ENCODE data around the gene TMED6. TPM values are rescaled to one million over a fixed set of nuclear protein-coding genes. Genes with fewer than 3 reads are reported as not detected.

The TMED6 gene
- polyA plus RNA-seq, 4 donors: 4.5 to 5.7 (median 5.6) TPM; not detected in 1

DNA sequence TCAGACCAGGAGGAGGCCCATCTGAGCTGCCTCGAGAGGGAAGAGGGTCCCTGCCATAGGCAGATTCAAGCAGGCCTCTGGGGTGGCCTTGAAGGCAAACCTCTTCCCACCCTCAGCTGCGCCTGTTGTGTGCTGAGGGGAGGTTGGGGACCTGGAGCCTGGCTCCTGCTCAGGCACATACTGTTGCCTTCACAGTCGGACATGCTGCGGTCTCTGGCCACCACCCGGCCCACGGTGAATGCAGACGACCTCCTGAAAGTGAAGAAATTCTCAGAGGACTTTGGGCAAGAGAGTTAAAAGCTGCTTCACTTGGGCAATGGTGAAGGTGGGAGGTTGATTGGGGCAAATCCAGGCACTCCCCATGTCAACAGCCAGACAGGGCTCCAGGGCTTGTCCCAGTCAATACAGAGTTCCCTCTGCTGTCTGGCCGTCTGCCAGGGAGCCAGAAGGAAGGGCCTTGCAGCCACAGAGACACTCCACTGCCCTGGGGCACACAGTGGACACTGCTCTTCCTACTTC lies 27.5 kb downstream of the TMED6 start:
- FAIRE-seq: no peak
- Histone ChIP-seq H3K27ac (ENCODE audit: low read depth in 1 of 3, low read length in 2 of 3) (no peak overlapping the region), H3K9me3 (ENCODE audit: control insufficient read depth in 2 of 2, insufficient read depth in 1 of 2, low read depth in 1 of 2, low read length in 1 of 2) (no peaks in the 10 kb centered on the region), H3K36me3 (ENCODE audit: control insufficient read depth in 3 of 3, insufficient read depth in 2 of 3, low read depth in 1 of 3, low read length in 3 of 3) (peaks cover 27 to 93% (median 36%) of the 10 kb centered on the region in 3 donors), H3K4me3 (ENCODE audit: low read depth in 1 of 3, low read length in 3 of 3) (no peak overlapping the region), H3K4me1 (ENCODE audit: control insufficient read depth in 3 of 3, insufficient read depth in 2 of 3, low read depth in 1 of 3, low read length in 2 of 3) (peaks cover 6 to 39% (median 9%) of the 10 kb centered on the region in 3 donors), H3K27me3 (ENCODE audit: control insufficient read depth in 3 of 3, insufficient read depth in 3 of 3, low read length in 3 of 3) (no peaks in the 10 kb centered on the region)
- WGBS, 3 donors: 63 to 71% (median 65%) methylated on average over 8 of the region's 8 CpGs
- DNase-seq: peak in 1 of 2 donors; percentile 61

GRCh38 chr16:69323415-69323814 lies 28.2 kb downstream of the TMED6 start:
- Histone ChIP-seq H3K4me1 (ENCODE audit: control insufficient read depth in 3 of 3, insufficient read depth in 2 of 3, low read depth in 1 of 3, low read length in 2 of 3) (peaks cover 2 to 32% (median 9%) of the 10 kb centered on the region in 3 donors), H3K36me3 (ENCODE audit: control insufficient read depth in 3 of 3, insufficient read depth in 2 of 3, low read depth in 1 of 3, low read length in 3 of 3) (peaks cover 30 to 94% (median 38%) of the 10 kb centered on the region in 3 donors), H3K27me3 (ENCODE audit: control insufficient read depth in 3 of 3, insufficient read depth in 3 of 3, low read length in 3 of 3) (no peaks in the 10 kb centered on the region), H3K9me3 (ENCODE audit: control insufficient read depth in 2 of 2, insufficient read depth in 1 of 2, low read depth in 1 of 2, low read length in 1 of 2) (no peaks in the 10 kb centered on the region), H3K27ac (ENCODE audit: low read depth in 1 of 3, low read length in 2 of 3) (no peak overlapping the region), H3K4me3 (ENCODE audit: low read depth in 1 of 3, low read length in 3 of 3) (no peak overlapping the region)
- no peak for DNase-seq
- FAIRE-seq: no peak
- whole genome bisulfite sequencing, 3 donors: 89 to 93% (median 93%) methylated on average over 14 of the region's 14 CpGs

GRCh38 chr16:69322343-69322742 lies 29.2 kb downstream of the TMED6 start:
- FAIRE-seq: no peak
- Histone ChIP-seq H3K9me3 (ENCODE audit: control insufficient read depth in 2 of 2, insufficient read depth in 1 of 2, low read depth in 1 of 2, low read length in 1 of 2) (no peaks in the 10 kb centered on the region), H3K36me3 (ENCODE audit: control insufficient read depth in 3 of 3, insufficient read depth in 2 of 3, low read depth in 1 of 3, low read length in 3 of 3) (peaks cover 31 to 93% (median 38%) of the 10 kb centered on the region in 3 donors), H3K27ac (ENCODE audit: low read depth in 1 of 3, low read length in 2 of 3) (no peak overlapping the region), H3K27me3 (ENCODE audit: control insufficient read depth in 3 of 3, insufficient read depth in 3 of 3, low read length in 3 of 3) (no peaks in the 10 kb centered on the region), H3K4me3 (ENCODE audit: low read depth in 1 of 3, low read length in 3 of 3) (no peak overlapping the region), H3K4me1 (ENCODE audit: control insufficient read depth in 3 of 3, insufficient read depth in 2 of 3, low read depth in 1 of 3, low read length in 2 of 3) (peaks cover under 1 to 25% (median 6%) of the 10 kb centered on the region in 3 donors)
- DNase-seq: no peak
- 89 to 94% (median 92%) methylated on average over 7 of the region's 7 CpGs for WGBS, 3 donors

DNA sequence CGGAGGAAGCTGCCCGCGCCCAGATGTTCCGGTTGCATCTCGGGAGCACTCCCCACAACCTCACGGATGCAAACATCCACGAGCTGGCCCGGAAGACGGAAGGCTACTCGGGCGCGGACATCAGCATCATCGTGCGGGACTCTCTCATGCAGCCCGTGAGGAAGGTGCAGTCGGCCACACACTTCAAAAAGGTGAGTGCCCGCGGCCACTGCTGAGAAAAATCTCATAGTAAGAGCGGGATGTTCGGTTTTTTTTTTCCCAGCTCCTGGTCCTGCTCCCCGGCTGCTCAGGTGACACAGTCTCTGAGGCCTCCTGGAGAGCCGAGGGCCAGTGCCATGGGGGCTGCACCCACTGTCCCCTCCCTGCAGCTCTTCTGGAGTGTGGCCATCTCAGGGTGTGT lies 30.5 kb downstream of the TMED6 start:
- 92 to 93% (median 93%) methylated on average over 22 of the region's 22 CpGs for WGBS, 3 donors
- Histone ChIP-seq H3K27me3 (ENCODE audit: control insufficient read depth in 3 of 3, insufficient read depth in 3 of 3, low read length in 3 of 3) (no peaks in the 10 kb centered on the region), H3K4me1 (ENCODE audit: control insufficient read depth in 3 of 3, insufficient read depth in 2 of 3, low read depth in 1 of 3, low read length in 2 of 3) (peaks cover 0 to 12% (median 5%) of the 10 kb centered on the region in 3 donors), H3K9me3 (ENCODE audit: control insufficient read depth in 2 of 2, insufficient read depth in 1 of 2, low read depth in 1 of 2, low read length in 1 of 2) (no peaks in the 10 kb centered on the region), H3K4me3 (ENCODE audit: low read depth in 1 of 3, low read length in 3 of 3) (no peak overlapping the region), H3K36me3 (ENCODE audit: control insufficient read depth in 3 of 3, insufficient read depth in 2 of 3, low read depth in 1 of 3, low read length in 3 of 3) (peaks cover 35 to 97% (median 42%) of the 10 kb centered on the region in 3 donors), H3K27ac (ENCODE audit: low read depth in 1 of 3, low read length in 2 of 3) (no peak overlapping the region)
- FAIRE-seq (no peak), DNase-seq (no peak)

- 89 to 92% (median 92%) methylated on average over 13 of the region's 13 CpGs for WGBS, 3 donors
- DNase-seq: no peak
- Histone ChIP-seq H3K27me3 (ENCODE audit: control insufficient read depth in 3 of 3, insufficient read depth in 3 of 3, low read length in 3 of 3) (no peaks in the 10 kb centered on the region), H3K4me3 (ENCODE audit: low read depth in 1 of 3, low read length in 3 of 3) (no peak overlapping the region), H3K4me1 (ENCODE audit: control insufficient read depth in 3 of 3, insufficient read depth in 2 of 3, low read depth in 1 of 3, low read length in 2 of 3) (peaks cover 0 to 9% (median under 1%) of the 10 kb centered on the region in 3 donors), H3K9me3 (ENCODE audit: control insufficient read depth in 2 of 2, insufficient read depth in 1 of 2, low read depth in 1 of 2, low read length in 1 of 2) (no peaks in the 10 kb centered on the region), H3K36me3 (ENCODE audit: control insufficient read depth in 3 of 3, insufficient read depth in 2 of 3, low read depth in 1 of 3, low read length in 3 of 3) (peaks cover 36 to 97% (median 46%) of the 10 kb centered on the region in 3 donors), H3K27ac (ENCODE audit: low read depth in 1 of 3, low read length in 2 of 3) (no peak overlapping the region)
- FAIRE-seq: no peak
These were observed 30.9 kb downstream of the TMED6 start for GRCh38 chr16:69320740-69321073.

GRCh38 chr16:69319826-69320739 lies 31.5 kb downstream of the TMED6 start:
- peaks cover 35 to 97% (median 46%) of the 10 kb centered on the region in 3 donors for H3K36me3 ChIP-seq (ENCODE audit: control insufficient read depth in 3 of 3, insufficient read depth in 2 of 3, low read depth in 1 of 3, low read length in 3 of 3)
- FAIRE-seq (no peak), DNase-seq (no peak)
- H3K4me3 ChIP-seq (ENCODE audit: low read depth in 1 of 3, low read length in 3 of 3): no peak overlapping the region
- H3K9me3 ChIP-seq (ENCODE audit: control insufficient read depth in 2 of 2, insufficient read depth in 1 of 2, low read depth in 1 of 2, low read length in 1 of 2): no peaks in the 10 kb centered on the region
- H3K27ac ChIP-seq (ENCODE audit: low read depth in 1 of 3, low read length in 2 of 3): no peak overlapping the region
- peaks cover 0 to 7% (median 0%) of the 10 kb centered on the region in 3 donors for H3K4me1 ChIP-seq (ENCODE audit: control insufficient read depth in 3 of 3, insufficient read depth in 2 of 3, low read depth in 1 of 3, low read length in 2 of 3)
- no peaks in the 10 kb centered on the region for H3K27me3 ChIP-seq (ENCODE audit: control insufficient read depth in 3 of 3, insufficient read depth in 3 of 3, low read length in 3 of 3)
- WGBS, 3 donors: 91 to 93% (median 91%) methylated on average over 27 to 30 of the region's 30 CpGs

DNA sequence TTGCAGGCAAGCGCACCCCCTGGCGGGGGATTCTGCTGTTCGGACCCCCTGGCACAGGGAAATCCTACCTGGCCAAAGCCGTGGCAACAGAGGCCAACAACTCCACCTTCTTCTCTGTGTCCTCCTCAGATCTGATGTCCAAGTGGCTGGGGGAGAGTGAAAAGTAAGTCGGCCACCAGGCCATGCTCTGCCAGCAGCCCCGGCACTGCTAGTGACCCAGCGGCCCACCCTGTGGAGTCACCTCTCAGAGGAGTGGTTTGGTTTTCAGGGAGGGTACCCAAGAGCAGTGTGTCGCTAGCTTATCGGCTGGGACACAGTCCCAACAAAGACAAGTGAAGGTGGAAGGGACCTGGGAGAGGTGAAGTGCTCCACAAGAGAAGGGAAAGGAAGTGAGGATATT lies 32.2 kb downstream of the TMED6 start:
- WGBS, 3 donors: 94 to 96% (median 95%) methylated on average over 9 of the region's 9 CpGs
- DNase-seq (no peak), FAIRE-seq (no peak)
- peaks cover 0 to 3% (median 0%) of the 10 kb centered on the region in 3 donors for H3K4me1 ChIP-seq (ENCODE audit: control insufficient read depth in 3 of 3, insufficient read depth in 2 of 3, low read depth in 1 of 3, low read length in 2 of 3)
- no peak overlapping the region for H3K4me3 ChIP-seq (ENCODE audit: low read depth in 1 of 3, low read length in 3 of 3)
- no peaks in the 10 kb centered on the region for H3K27me3 ChIP-seq (ENCODE audit: control insufficient read depth in 3 of 3, insufficient read depth in 3 of 3, low read length in 3 of 3)
- H3K36me3 ChIP-seq (ENCODE audit: control insufficient read depth in 3 of 3, insufficient read depth in 2 of 3, low read depth in 1 of 3, low read length in 3 of 3): peaks cover 32 to 97% (median 46%) of the 10 kb centered on the region in 3 donors
- no peaks in the 10 kb centered on the region for H3K9me3 ChIP-seq (ENCODE audit: control insufficient read depth in 2 of 2, insufficient read depth in 1 of 2, low read depth in 1 of 2, low read length in 1 of 2)
- H3K27ac ChIP-seq (ENCODE audit: low read depth in 1 of 3, low read length in 2 of 3): no peak overlapping the region

DNA sequence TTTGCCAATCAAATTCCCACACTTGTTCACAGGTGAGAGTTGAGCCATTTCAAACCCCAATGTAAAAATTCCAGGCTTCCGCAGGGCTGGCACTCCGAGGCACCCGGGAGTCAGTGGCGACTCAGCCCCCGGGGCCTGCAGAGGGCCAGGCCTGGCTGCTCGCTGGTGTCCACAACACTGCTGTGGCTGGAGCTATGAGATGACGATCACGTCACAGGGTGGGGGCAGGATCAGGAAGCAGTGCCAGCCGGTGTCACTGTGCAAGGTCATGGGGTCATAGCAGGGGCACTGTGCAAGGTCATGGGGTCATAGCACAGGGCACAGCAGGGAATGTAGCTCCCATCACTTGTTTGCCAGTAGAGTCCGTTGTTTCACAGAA lies 32.7 kb downstream of the TMED6 start:
- Histone ChIP-seq H3K9me3 (ENCODE audit: control insufficient read depth in 2 of 2, insufficient read depth in 1 of 2, low read depth in 1 of 2, low read length in 1 of 2) (no peaks in the 10 kb centered on the region), H3K4me1 (ENCODE audit: control insufficient read depth in 3 of 3, insufficient read depth in 2 of 3, low read depth in 1 of 3, low read length in 2 of 3) (no peaks in the 10 kb centered on the region), H3K36me3 (ENCODE audit: control insufficient read depth in 3 of 3, insufficient read depth in 2 of 3, low read depth in 1 of 3, low read length in 3 of 3) (peaks cover 32 to 97% (median 44%) of the 10 kb centered on the region in 3 donors), H3K27me3 (ENCODE audit: control insufficient read depth in 3 of 3, insufficient read depth in 3 of 3, low read length in 3 of 3) (no peaks in the 10 kb centered on the region), H3K27ac (ENCODE audit: low read depth in 1 of 3, low read length in 2 of 3) (no peak overlapping the region), H3K4me3 (ENCODE audit: low read depth in 1 of 3, low read length in 3 of 3) (no peak overlapping the region)
- WGBS, 3 donors: 87 to 90% (median 88%) methylated on average over 10 of the region's 10 CpGs
- no peak for FAIRE-seq
- no peak for DNase-seq
